Measurements from ENCODE around the gene BSN. TPM values are rescaled to one million over a fixed set of nuclear protein-coding genes. Genes with fewer than 3 reads are reported as not detected.

Gene BSN
- total and polyA plus RNA-seq, 7 donors = under 0.01 to 0.81 (median 0.61) TPM; not detected in 1

DNA sequence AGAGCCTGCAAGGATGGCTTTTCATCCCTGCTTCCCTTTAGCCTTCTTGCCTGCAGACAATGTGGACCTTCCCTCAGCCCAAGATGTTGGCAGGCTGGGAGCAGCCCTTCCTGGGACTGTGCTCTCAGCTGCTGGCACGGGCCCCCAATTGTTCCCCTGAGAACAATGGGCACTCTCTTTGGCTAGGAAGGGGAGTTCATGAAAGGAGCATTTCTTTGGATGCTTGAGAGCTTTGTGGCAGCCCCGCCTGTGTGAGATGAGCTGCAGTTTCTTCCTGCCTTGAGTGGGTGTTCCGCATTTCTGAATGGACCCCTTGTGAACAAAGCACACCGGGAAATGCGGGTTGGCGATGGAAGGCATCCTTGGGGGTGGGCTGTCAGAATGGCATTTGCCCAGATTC is 35.0 kb upstream of the BSN start:
- TF ChIP-seq POLR2AphosphoS5 (IDR thresholded peaks at IDR 0.05) (no peak), POLR2A (IDR thresholded peaks at IDR 0.05) (no peak), EP300 (IDR thresholded peaks at IDR 0.05) (no peak)
- TF ChIP-seq, protein P1, sequence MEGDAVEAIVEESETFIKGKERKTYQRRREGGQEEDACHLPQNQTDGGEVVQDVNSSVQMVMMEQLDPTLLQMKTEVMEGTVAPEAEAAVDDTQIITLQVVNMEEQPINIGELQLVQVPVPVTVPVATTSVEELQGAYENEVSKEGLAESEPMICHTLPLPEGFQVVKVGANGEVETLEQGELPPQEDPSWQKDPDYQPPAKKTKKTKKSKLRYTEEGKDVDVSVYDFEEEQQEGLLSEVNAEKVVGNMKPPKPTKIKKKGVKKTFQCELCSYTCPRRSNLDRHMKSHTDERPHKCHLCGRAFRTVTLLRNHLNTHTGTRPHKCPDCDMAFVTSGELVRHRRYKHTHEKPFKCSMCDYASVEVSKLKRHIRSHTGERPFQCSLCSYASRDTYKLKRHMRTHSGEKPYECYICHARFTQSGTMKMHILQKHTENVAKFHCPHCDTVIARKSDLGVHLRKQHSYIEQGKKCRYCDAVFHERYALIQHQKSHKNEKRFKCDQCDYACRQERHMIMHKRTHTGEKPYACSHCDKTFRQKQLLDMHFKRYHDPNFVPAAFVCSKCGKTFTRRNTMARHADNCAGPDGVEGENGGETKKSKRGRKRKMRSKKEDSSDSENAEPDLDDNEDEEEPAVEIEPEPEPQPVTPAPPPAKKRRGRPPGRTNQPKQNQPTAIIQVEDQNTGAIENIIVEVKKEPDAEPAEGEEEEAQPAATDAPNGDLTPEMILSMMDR (IDR thresholded peaks at IDR 0.05) = no peak
- Histone ChIP-seq H3K4me1 (peaks cover 0 to 20% (median 17%) of the 10 kb centered on the region in 4 donors), H3K27me3 (no peaks in the 10 kb centered on the region), H3K9me3 (no peaks in the 10 kb centered on the region), H3K27ac (no peak overlapping the region), H3K36me3 (peaks cover 0 to 52% (median 10%) of the 10 kb centered on the region in 4 donors), H3K4me3 (no peak overlapping the region)
- DNase-seq = no peak
- intact Hi-C loops (cut with DNase I) = no loop called here
- whole genome bisulfite sequencing, 2 donors = 89 to 90% methylated on average over 6 of the region's 6 CpGs

DNA sequence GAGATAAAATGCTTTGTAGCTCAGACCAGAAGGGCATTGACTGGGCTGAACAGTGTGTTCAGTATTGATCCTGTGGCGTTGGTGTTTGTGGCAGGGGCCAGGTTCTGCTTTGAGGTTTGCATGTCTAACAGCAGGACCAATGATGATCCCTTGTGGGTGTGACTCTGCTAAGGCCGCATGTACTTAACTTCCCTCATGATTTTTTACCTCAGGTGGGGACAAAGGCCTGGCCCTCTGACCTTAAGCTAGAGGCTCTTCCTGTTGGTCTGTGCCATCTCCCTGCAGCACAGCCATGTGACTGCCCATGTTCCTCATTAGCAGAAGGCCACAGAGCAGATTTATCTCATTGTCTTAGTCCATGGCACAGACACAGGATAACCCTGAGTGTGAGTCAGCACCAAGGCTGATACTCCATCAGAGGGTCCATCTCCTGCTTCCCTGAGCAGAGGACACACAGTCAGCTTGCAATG is 34.3 kb upstream of the BSN start:
- intact Hi-C loops (cut with DNase I) = no loop called here
- 85 to 88% methylated on average over 2 of the region's 2 CpGs for WGBS, 2 donors
- Histone ChIP-seq H3K9me3 (no peaks in the 10 kb centered on the region), H3K4me1 (peaks cover 0 to 20% (median 17%) of the 10 kb centered on the region in 4 donors), H3K27me3 (no peaks in the 10 kb centered on the region), H3K36me3 (peaks cover 0 to 58% (median 13%) of the 10 kb centered on the region in 4 donors), H3K4me3 (no peak overlapping the region), H3K27ac (peak overlapping the region in 1 of 4 donors; percentile 13)
- TF ChIP-seq, protein P1 (IDR thresholded peaks at IDR 0.05) = no peak
- TF ChIP-seq POLR2AphosphoS5 (IDR thresholded peaks at IDR 0.05) = no peak
- no peak for TF ChIP-seq EP300 (IDR thresholded peaks at IDR 0.05)
- TF ChIP-seq POLR2A (IDR thresholded peaks at IDR 0.05) = no peak
- DNase-seq = no peak

DNA sequence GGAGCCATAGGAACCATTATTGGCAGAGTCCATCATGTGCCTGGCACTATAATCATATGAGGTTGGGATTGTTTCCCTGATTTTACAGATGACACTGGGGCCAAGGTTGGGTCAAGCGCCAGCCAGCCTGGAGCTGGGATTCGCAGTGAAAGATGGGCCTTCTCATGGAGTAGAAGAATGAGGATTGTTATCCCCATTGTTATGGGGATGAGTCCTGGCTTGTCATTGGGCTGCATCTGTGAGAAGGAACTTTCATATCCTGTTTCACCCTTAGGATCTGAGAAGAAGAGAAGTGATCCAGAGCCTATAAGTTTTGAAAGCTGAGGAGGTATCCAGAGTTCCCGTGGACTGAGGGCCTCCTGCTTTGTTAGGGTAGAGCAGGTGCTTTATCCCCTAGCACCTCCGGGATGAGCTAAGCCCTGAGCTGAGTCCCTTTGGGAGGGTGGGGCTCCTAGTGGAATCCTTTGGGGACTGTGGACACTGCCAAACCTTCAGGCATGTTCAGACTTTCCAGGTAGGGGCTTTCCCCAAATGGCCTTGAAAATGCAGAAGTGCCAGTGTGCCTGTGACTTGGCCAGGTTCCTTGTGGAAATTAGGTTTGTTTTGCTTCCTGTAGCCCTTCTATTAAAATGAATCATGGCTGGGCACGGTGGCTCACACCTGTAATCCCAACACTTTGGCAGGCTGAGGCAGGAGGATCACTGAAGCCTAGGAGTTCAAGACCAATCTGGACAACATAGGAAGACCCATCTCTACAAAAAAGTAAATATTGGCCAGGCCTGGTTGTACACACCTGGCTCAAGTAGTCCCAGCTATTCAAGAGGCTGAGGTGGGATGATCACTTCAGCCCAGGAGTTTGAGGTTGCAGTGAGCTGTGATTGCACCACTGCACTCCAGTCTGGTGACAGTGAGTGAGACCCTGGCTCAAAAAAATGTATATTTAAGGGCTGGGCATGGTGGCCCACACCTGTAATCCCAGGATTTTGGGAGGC is 30.2 kb upstream of the BSN start:
- Histone ChIP-seq H3K4me3 (no peak overlapping the region), H3K36me3 (peaks cover 0 to 25% (median 4%) of the 10 kb centered on the region in 4 donors), H3K27me3 (no peaks in the 10 kb centered on the region), H3K9me3 (no peaks in the 10 kb centered on the region), H3K4me1 (peaks cover 0 to 9% (median 7%) of the 10 kb centered on the region in 4 donors), H3K27ac (no peak overlapping the region)
- no peak for DNase-seq
- no peak for TF ChIP-seq POLR2A (IDR thresholded peaks at IDR 0.05)
- no peak for TF ChIP-seq POLR2AphosphoS5 (IDR thresholded peaks at IDR 0.05)
- TF ChIP-seq EP300 (IDR thresholded peaks at IDR 0.05) = no peak
- TF ChIP-seq, protein P1 (IDR thresholded peaks at IDR 0.05) = no peak
- 60 to 74% methylated on average over 5 of the region's 5 CpGs for WGBS, 2 donors
- intact Hi-C loops (cut with DNase I) = no loop called here

DNA sequence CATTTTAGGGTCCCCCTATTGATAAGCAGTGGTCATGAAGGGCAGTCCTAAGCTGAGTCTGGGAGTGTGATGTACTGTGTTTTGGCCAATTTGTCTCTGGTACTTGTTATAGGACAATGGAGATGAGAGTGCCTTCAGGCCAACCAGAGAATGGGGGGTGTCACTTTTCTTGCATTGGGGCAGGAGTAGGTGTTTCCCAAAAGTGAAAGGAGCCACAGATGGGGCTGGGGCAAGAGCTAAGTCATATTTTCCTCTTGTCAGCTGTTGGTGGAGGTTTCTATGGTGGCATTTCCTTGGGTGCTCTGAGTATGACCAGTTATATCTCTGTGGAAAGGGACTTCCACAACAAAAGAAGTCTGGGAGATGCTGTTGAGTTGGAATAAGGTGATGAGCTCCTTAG is 24.7 kb upstream of the BSN start:
- H3K27ac ChIP-seq = no peak overlapping the region
- H3K9me3 ChIP-seq = no peaks in the 10 kb centered on the region
- H3K36me3 ChIP-seq = peaks cover 12 to 47% (median 33%) of the 10 kb centered on the region in 4 donors
- DNase-seq = no peak
- TF ChIP-seq POLR2A (IDR thresholded peaks at IDR 0.05) (no peak), EP300 (IDR thresholded peaks at IDR 0.05) (no peak), POLR2AphosphoS5 (IDR thresholded peaks at IDR 0.05) (no peak)
- TF ChIP-seq, protein P1 (IDR thresholded peaks at IDR 0.05) = no peak
- peaks cover 0 to 8% (median 1%) of the 10 kb centered on the region in 4 donors for H3K4me1 ChIP-seq
- H3K4me3 ChIP-seq = no peak overlapping the region
- intact Hi-C loops (cut with DNase I) = no loop called here
- H3K27me3 ChIP-seq = no peaks in the 10 kb centered on the region
